Kidney (tissue), 14 donors: Measurements from ENCODE around the gene S100A8. TPM values are rescaled to one million over a fixed set of nuclear protein-coding genes. Genes with fewer than 3 reads are reported as not detected.

Experiments
- DNase-seq, 5 donors: peaks; one replicate each; pipeline ENCODE4 v3.0.0-alpha.2; 2013 to 2020
- FAIRE-seq: peaks from 2 replicates; lab custom pipeline; 2012; peaks lifted over from hg19 to GRCh38; lab: Jason Lieb, UNC
- H3K27ac ChIP-seq, 2 donors: one replicate each; pipeline ENCODE4 v1.7.0; 2013; ENCODE audit warnings: low read depth in 2 of 2, low read length in 2 of 2, inconsistent platforms in 1 of 2
- H3K27me3 ChIP-seq: one replicate; pipeline ENCODE4 v1.7.1; 2013; ENCODE audit warnings: low read length, inconsistent platforms; ENCODE audit not compliant: control insufficient read depth, insufficient read depth
- H3K36me3 ChIP-seq, 3 donors: one replicate each; pipeline versions ENCODE4 v1.7.0 to v1.7.1; 2013; ENCODE audit warnings: low read length in 3 of 3, control low read depth in 1 of 3, inconsistent platforms in 1 of 3; ENCODE audit not compliant: insufficient read depth in 3 of 3, control insufficient read depth in 2 of 3
- H3K4me1 ChIP-seq, 3 donors: one replicate each; pipeline versions ENCODE4 v1.7.0 to v1.7.1; 2013; ENCODE audit warnings: low read length in 3 of 3, inconsistent platforms in 1 of 3, low read depth in 1 of 3; ENCODE audit not compliant: control insufficient read depth in 2 of 3, insufficient read depth in 2 of 3
- H3K4me3 ChIP-seq, 3 donors: one replicate each; pipeline versions ENCODE4 v1.7.0 to v1.8.1; 2013; ENCODE audit warnings: low read length in 3 of 3, control low read depth in 1 of 3, inconsistent platforms in 1 of 3
- H3K9ac ChIP-seq, 3 donors: one replicate each; pipeline versions ENCODE4 v1.7.0 to v1.7.1; 2013; ENCODE audit warnings: low read length in 3 of 3, control low read depth in 1 of 3, inconsistent platforms in 1 of 3
- H3K9me3 ChIP-seq, 3 donors: one replicate each; pipeline versions ENCODE4 v1.7.0 to v1.7.1; 2013; ENCODE audit warnings: low read length in 3 of 3, control low read depth in 1 of 3, inconsistent platforms in 1 of 3; ENCODE audit not compliant: control insufficient read depth in 2 of 3, insufficient read depth in 1 of 3
- CTCF ChIP-seq: IDR thresholded peaks from 3 replicates; pipeline ENCODE4 v1.5.1; 2012; ENCODE audit warnings: mild to moderate bottlenecking, moderate library complexity, borderline replicate concordance; ENCODE audit not compliant: insufficient read depth; ENCODE audit errors: extremely low read depth
- intact Hi-C: fragments of 100-400 bp; cut with DNase I; formaldehyde crosslinking; loops from one replicate; pipeline ENCODE4 v1.11.1; 2022
- polyA plus RNA-seq: library from polyadenylated mRNA; stranded (reverse); fragments of 350-450 nt; fragmentation: Illumina TruSeq; extraction: RNeasy Lipid Tissue Mini Kit (QIAGEN cat#74804); gene quantifications from one replicate; pipeline ENCODE4 v1.2.3, GENCODE V29; 2014; ENCODE audit warnings: low read depth, low replicate concordance; ENCODE audit not compliant: insufficient read depth
- total RNA-seq: library from RNA; stranded (reverse); fragmentation: NEBNext Ultra II Directional; extraction: Animal tissue kit (Norgen Biotek cat#: 25700); gene quantifications from one replicate; pipeline ENCODE4 v1.2.1, GENCODE V29; 2021
- donor health status: control.
- donor health status: control.
- donor health status: control.
- donor health status: control.
- donor health status: control.
- donor health status: DM: yes; HTN: yes; CAD: no.
- donor health status: Normal renal cell carcinoma (clear cell type).

Gene S100A8
- total and polyA plus RNA-seq, 2 donors from 2014 or later, result 17.5 to 60.9 TPM

GRCh38 chr1:153430166-153430553, 39.3 kb upstream of the S100A8 start:
- Histone ChIP-seq H3K4me1 (no peaks in the 10 kb centered on the region), H3K4me3 (no peak overlapping the region), H3K9me3 (no peaks in the 10 kb centered on the region), H3K36me3 (no peaks in the 10 kb centered on the region), H3K9ac (no peak overlapping the region), H3K27me3 (no peaks in the 10 kb centered on the region), H3K27ac (no peak overlapping the region)
- intact Hi-C loops, result no loop called here
- TF ChIP-seq CTCF, result no peak
- FAIRE-seq, result no peak
- DNase-seq, result no peak

GRCh38 chr1:153429266-153430165, 38.6 kb upstream of the S100A8 start:
- intact Hi-C loops, result no loop called here
- Histone ChIP-seq H3K4me1 (no peaks in the 10 kb centered on the region), H3K9ac (no peak overlapping the region), H3K27ac (no peak overlapping the region), H3K36me3 (no peaks in the 10 kb centered on the region), H3K27me3 (no peaks in the 10 kb centered on the region), H3K4me3 (no peak overlapping the region), H3K9me3 (no peaks in the 10 kb centered on the region)
- no peak for TF ChIP-seq CTCF
- DNase-seq, result no peak
- FAIRE-seq, result no peak

GRCh38 chr1:153428791-153429190, 37.9 kb upstream of the S100A8 start:
- no peak overlapping the region for H3K4me3 ChIP-seq
- H3K9ac ChIP-seq, result no peak overlapping the region
- H3K27me3 ChIP-seq, result no peaks in the 10 kb centered on the region
- intact Hi-C loops, result no loop called here
- no peak for FAIRE-seq
- no peaks in the 10 kb centered on the region for H3K36me3 ChIP-seq
- H3K27ac ChIP-seq, result no peak overlapping the region
- no peaks in the 10 kb centered on the region for H3K4me1 ChIP-seq
- TF ChIP-seq CTCF, result no peak
- peak in 1 of 5 donors; percentile 9 for DNase-seq
- no peaks in the 10 kb centered on the region for H3K9me3 ChIP-seq
